Mononuclear cell (primary cell): ENCODE measurements around the gene NFYA. TPM values are rescaled to one million over a fixed set of nuclear protein-coding genes. Genes with fewer than 3 reads are reported as not detected.

Experiments
- H3K27me3 ChIP-seq: 2 replicates; pipeline ENCODE4 v1.6.0; 2011; ENCODE audit warnings: low read length, control low read depth; ENCODE audit not compliant: insufficient read depth
- H3K4me1 ChIP-seq: 2 replicates; pipeline ENCODE4 v1.5.1; 2011; ENCODE audit warnings: mild to moderate bottlenecking, low read length, control low read depth; ENCODE audit not compliant: insufficient read depth
- H3K4me3 ChIP-seq: 2 replicates; pipeline ENCODE4 v1.5.1; 2011; ENCODE audit warnings: mild to moderate bottlenecking, low read length, moderate library complexity
- H3K9me3 ChIP-seq: 2 replicates; pipeline ENCODE4 v1.5.1; 2011; ENCODE audit warnings: low read depth, mild to moderate bottlenecking, control low read depth, low read length
- total RNA-seq: library from RNA; depleted of rRNA; stranded (reverse); fragments of >200 nt; gene quantifications from one replicate; pipeline ENCODE4 v1.2.3, GENCODE V29; 2012

Gene NFYA
- total RNA-seq, 1 donor: 16.6 TPM

DNA sequence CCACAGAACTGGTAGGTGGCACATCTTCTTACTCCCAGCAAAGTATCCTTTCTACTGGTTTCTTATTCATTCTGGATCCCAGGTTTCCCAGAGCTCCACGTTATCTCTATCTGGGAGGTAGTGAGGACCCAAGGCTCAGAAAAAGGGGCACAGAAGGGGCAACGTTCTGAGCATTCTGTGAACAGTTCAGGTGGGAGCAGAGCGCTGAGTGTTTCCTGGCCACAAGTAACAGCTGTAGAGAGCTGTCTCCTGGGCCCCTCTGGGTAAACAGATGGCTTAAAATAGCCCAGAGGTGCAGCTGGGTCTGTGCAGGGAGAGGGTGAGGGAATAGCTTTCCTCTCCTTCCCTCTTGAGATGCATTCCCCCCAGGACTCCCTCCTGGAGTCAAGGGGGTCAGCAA lies 17.6 kb upstream of the NFYA start:
- Histone ChIP-seq H3K27me3 (no peaks in the 10 kb centered on the region), H3K4me3 (no peak overlapping the region), H3K4me1 (peaks cover 22% of the 10 kb centered on the region), H3K9me3 (no peaks in the 10 kb centered on the region)

DNA sequence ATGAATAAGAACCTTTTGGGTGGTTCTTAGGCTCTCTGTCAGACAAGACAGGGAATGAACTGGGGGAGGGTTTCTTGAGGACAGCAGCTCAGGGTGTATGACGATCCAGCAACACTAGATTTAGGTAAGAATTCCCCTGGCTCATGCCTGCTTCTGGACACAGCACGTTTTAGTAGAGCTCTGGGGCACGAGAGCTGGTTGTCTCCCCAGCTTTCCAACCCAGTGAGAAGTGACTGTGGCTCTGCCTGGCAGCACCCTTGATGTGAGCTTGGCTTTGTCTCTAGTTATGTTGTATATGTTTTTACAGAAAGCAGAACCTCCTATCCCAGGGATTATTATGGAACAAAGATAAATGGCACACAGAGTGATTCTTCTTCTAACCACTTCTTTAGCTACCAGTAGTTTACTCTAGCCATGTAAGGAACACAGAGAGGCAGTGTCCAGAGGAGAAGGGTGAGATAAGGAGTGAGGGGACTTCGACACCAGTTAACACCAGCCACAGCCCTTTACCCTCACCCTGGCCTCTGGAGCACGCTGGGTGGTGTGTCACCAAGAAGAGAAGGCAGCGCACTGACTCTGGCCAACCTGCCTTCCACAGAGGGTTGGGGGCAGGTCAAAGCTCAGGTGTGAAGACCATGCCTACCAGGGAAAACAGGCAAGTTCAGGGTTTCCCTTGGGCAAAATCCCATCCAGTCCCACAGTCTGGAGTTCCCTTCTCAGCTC lies 15.8 kb upstream of the NFYA start:
- Histone ChIP-seq H3K4me1 (peaks cover 13% of the 10 kb centered on the region), H3K27me3 (no peaks in the 10 kb centered on the region), H3K9me3 (no peaks in the 10 kb centered on the region), H3K4me3 (no peak overlapping the region)

- H3K4me3 ChIP-seq: no peak overlapping the region
- H3K4me1 ChIP-seq: peaks cover 4% of the 10 kb centered on the region
- no peaks in the 10 kb centered on the region for H3K27me3 ChIP-seq
- no peaks in the 10 kb centered on the region for H3K9me3 ChIP-seq
Observed at GRCh38 chr6:41058783-41059181, 14.0 kb upstream of the NFYA start.

- H3K4me3 ChIP-seq: no peak overlapping the region
- no peaks in the 10 kb centered on the region for H3K9me3 ChIP-seq
- H3K4me1 ChIP-seq: peaks cover 4% of the 10 kb centered on the region
- H3K27me3 ChIP-seq: no peaks in the 10 kb centered on the region
Observed at GRCh38 chr6:41059556-41059955, 13.2 kb upstream of the NFYA start.

DNA sequence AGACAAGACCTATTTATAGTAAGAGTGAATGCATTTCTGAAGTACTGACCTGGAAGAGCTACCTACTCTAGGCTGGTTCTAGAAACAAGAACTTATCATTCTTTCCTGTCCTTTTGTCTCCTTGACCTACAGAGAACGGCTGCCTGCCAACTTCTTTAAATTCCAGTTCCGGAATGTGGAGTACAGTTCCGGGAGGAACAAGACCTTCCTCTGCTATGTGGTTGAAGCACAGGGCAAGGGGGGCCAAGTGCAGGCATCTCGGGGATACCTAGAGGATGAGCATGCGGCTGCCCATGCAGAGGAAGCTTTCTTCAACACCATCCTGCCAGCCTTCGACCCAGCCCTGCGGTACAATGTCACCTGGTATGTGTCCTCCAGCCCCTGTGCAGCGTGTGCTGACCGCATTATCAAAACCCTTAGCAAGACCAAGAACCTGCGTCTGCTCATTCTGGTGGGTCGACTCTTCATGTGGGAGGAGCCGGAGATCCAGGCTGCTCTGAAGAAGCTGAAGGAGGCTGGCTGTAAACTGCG lies 11.5 kb upstream of the NFYA start:
- no peak overlapping the region for H3K4me3 ChIP-seq
- H3K9me3 ChIP-seq: no peaks in the 10 kb centered on the region
- H3K4me1 ChIP-seq: peaks cover 4% of the 10 kb centered on the region
- no peaks in the 10 kb centered on the region for H3K27me3 ChIP-seq

DNA sequence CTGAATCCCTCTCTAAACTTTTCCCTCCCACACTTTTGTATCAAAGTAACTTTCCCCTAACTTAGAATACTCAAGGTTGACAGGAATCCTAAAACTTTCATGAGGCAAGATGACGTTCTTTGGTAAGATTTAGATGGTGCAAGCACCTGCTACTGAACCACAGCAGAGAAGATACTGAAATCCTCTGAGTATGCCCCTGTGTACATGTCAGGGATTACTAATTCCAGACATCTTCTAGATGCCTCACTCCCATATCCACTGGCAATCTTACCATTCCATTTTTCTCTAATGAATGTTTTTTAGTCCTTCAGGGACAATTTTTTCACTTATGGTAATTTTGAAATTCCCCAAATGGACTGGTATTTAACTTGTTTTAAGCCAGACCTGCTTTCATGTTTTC lies 10.7 kb upstream of the NFYA start:
- H3K9me3 ChIP-seq: no peaks in the 10 kb centered on the region
- peaks cover 4% of the 10 kb centered on the region for H3K4me1 ChIP-seq
- no peaks in the 10 kb centered on the region for H3K27me3 ChIP-seq
- no peak overlapping the region for H3K4me3 ChIP-seq

DNA sequence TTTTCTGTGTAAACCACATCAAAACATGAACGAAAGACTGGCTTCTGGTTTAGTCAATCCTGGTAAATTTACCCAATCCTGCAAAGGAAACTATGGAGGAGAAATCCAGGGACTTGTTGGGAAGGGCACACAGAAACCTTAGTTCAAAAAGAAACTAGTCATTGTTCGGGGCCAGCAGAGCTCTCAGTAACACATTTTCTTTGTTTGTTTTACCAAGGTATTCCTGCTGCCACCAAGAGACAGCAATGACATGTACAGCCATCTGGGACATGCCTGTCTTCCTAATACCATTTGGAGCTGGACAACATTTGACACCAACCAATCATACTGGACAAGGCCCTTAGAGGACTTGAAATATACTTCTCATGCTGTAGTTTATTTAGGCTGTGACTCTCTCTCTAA lies 8.9 kb upstream of the NFYA start:
- no peak overlapping the region for H3K4me3 ChIP-seq
- H3K9me3 ChIP-seq: no peaks in the 10 kb centered on the region
- H3K4me1 ChIP-seq: no peaks in the 10 kb centered on the region
- no peaks in the 10 kb centered on the region for H3K27me3 ChIP-seq

- H3K9me3 ChIP-seq: no peaks in the 10 kb centered on the region
- no peaks in the 10 kb centered on the region for H3K4me1 ChIP-seq
- H3K27me3 ChIP-seq: no peaks in the 10 kb centered on the region
- no peak overlapping the region for H3K4me3 ChIP-seq
Observed at GRCh38 chr6:41064841-41065240, 7.9 kb upstream of the NFYA start.

- Histone ChIP-seq H3K4me1 (peaks cover 1% of the 10 kb centered on the region), H3K9me3 (no peaks in the 10 kb centered on the region), H3K4me3 (no peak overlapping the region), H3K27me3 (no peaks in the 10 kb centered on the region)
Observed at GRCh38 chr6:41065550-41066026, 7.2 kb upstream of the NFYA start.

- Histone ChIP-seq H3K9me3 (no peaks in the 10 kb centered on the region), H3K27me3 (no peaks in the 10 kb centered on the region), H3K4me3 (no peak overlapping the region), H3K4me1 (peaks cover 9% of the 10 kb centered on the region)
Observed at GRCh38 chr6:41066867-41067304, 5.9 kb upstream of the NFYA start.

DNA sequence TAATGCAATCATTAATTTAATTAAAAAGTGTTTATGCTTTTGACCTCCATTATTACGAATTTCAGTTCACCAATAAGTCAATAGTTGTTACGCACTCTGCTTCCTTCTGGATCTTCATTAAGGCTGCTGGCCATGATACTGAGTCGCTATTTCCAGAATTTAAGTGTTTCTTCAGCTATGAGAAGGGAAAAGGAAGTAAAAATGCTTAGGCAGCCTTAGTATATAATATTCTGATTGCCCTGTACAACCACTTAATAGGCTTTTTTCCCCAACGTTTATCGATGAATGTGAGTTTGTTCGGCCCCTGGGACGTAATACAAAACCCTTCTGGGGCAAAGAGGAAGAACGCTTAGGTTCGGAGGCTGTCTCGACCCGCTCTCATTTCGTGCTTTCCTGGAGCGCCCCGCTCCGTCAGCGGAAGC lies 1.3 kb upstream of the NFYA start:
- H3K4me1 ChIP-seq: peaks cover 30% of the 10 kb centered on the region
- no peaks in the 10 kb centered on the region for H3K9me3 ChIP-seq

GRCh38 chr6:41071923-41072835 lies 595 bp upstream of the NFYA start, which contains the start of gene OARD1:
Gene OARD1, minus strand, starts transcription at chr6:41072356. Its CDS starts 722 bp downstream, at chr6:41071634.
- Histone ChIP-seq H3K4me3 (peak within 1 kb of the TSS; percentile 91), H3K9me3 (no peaks in the 10 kb centered on the region), H3K4me1 (peaks cover 30% of the 10 kb centered on the region), H3K27me3 (no peaks in the 10 kb centered on the region)

More for the DNA sequence above, 1.3 kb upstream of the NFYA start:
- H3K27me3 ChIP-seq: no peaks in the 10 kb centered on the region
- peak overlapping the region; percentile 91 for H3K4me3 ChIP-seq

GRCh38 chr6:41073203-41073967 lies 611 bp downstream of the NFYA start:
- H3K4me1 ChIP-seq: peaks cover 30% of the 10 kb centered on the region
- H3K9me3 ChIP-seq: no peaks in the 10 kb centered on the region
- peak overlapping the region; percentile 91 for H3K4me3 ChIP-seq
- no peaks in the 10 kb centered on the region for H3K27me3 ChIP-seq

- Histone ChIP-seq H3K27me3 (no peaks in the 10 kb centered on the region), H3K4me3 (peak overlapping the region; percentile 91), H3K9me3 (no peaks in the 10 kb centered on the region), H3K4me1 (peaks cover 30% of the 10 kb centered on the region)
Observed at GRCh38 chr6:41073968-41074691, 1.4 kb downstream of the NFYA start.
